DMS79 (cell line): Measurements from ENCODE around the gene KBTBD7.
A peak's percentile ranks its signal among the peaks of the same experiment; 100 is the strongest.

ENCODE experiments used
- DNase-seq: peaks from one replicate; lab custom pipeline; 2025; lab: John Stamatoyannopoulos, UW

Gene KBTBD7

DNA sequence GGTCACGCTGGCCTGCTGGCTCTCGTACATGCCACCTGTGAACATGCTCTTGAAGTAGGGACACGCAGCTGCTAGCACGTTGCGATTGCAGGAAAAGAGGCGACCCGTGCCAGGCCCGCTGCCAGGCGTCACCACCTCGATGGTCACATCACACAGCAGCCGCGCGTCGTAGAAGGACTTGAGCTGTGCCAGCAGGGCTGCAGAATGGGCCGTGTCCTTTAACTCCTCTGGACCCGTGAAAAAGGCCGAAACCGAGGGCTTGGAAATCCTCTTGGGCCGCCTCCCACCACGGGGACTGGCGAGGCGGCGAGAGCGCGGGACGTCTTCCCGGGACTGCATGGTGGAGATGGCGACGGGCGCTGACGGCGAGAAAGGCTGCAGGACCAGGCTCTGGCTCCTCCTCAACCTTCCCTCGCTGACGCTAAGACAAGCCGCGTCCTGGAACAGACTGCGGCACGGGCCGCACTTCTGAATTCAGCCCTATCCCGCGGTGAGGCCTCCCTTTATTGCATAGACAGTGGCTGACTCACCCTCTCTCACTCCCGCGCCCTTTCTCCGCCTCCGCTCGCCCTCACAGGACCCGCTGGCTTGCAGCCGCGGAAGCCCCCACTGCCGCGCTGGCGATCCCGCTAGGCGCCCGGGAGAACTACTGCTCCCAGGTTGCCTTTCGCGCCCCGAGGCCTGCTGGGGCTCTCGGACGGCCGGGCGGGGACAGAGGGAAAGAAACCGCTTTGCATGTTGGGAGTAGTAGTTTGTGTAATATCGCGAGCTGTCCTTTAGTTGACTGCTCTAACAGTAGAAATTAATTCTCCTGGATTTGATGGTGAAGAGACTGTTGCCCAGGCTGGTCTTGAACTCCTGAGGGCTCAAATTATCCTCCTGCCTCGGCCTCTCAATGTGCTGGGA is at the start of gene KBTBD7:
Gene KBTBD7 (minus strand): TSS at position 651 of the 906 bp plus-strand sequence. CDS start 312 bp downstream, at position 339.
- peak; percentile 81 for DNase-seq

DNA sequence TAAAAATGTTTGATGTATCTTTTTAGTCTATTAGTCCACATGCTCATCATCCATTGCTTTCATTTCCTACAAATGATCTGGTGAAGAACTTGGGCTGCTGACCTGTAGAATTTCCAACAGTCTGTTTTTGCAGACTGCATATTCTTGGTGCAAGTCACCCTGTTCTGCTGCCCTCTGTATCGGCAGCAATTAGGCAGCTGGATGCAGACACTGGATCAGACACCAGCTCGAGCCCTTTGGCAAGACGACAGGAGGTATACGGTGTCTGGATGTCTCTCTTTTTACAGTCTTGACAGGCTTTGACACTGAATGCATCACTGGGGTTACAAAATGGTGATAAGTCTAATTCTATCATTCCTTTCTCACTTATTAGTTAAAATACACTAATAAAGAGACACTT is 47.3 kb upstream of the KBTBD7 start:
- no peak for DNase-seq

- no peak for DNase-seq
Measured at GRCh38 chr13:41236369-41236768, 42.0 kb upstream of the KBTBD7 start.

DNA sequence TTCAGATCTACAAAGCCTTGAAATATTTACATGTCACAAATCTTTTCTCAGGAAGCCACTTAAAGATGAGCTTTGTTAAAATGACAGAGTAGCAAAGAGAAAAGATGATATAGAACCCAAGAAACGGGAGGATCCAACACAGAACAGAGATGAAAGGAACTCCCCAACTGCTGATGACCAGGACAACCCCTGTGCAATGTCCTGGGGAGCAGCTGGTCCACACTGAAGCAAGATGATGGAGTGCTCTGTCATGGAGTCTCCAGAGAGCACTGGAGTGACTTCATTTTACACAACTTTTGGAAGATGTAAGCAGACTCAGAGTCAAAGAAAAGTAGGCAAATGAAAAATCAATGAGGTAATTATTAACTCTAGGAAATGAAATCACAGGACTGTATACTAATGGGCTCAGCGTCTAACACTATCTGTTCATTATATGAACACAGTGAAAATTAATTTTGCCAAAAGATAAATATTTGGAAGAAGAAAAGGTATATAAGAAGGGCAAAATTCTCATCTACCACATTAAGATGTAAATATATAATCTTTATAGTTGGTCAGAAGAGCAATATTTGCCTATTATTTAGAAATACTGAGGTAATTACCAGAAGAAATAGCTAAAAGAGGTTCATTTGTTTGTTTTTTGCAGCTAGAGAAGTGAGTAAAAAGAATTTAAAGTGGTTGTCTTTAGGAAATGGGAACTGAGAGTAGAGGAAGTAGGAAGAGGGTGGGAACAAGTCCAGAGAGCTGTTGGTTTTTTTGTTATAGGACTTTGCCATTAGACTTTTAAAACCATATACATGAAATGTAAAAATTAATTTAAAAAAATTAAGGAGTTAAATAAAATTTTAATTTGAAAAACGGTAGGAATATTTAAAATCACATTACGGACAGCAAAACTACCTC is 38.5 kb upstream of the KBTBD7 start:
- DNase-seq = no peak

GRCh38 chr13:41231786-41232185 is 37.4 kb upstream of the KBTBD7 start:
- peak; percentile 3 for DNase-seq

- no peak for DNase-seq
Measured at GRCh38 chr13:41231025-41231677, 36.8 kb upstream of the KBTBD7 start.

DNA sequence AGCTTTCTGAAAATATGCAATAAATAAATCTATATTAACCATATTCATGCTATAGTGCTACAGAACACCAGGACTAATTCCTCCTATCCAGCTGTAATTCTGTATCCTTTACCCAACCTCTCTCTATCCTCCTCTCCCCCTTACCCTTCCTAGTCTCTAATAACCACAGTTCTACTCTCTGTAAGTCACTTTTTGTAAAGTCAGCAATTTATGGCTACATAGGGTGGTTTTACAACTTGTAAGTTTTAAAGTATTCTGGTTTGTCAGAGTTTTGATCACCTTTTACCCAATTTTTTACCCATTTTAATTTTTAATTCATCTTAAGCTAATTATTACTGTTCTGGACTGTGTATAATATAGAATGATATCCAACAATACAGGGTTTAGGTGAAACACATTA is 35.0 kb upstream of the KBTBD7 start:
- DNase-seq = no peak

DNA sequence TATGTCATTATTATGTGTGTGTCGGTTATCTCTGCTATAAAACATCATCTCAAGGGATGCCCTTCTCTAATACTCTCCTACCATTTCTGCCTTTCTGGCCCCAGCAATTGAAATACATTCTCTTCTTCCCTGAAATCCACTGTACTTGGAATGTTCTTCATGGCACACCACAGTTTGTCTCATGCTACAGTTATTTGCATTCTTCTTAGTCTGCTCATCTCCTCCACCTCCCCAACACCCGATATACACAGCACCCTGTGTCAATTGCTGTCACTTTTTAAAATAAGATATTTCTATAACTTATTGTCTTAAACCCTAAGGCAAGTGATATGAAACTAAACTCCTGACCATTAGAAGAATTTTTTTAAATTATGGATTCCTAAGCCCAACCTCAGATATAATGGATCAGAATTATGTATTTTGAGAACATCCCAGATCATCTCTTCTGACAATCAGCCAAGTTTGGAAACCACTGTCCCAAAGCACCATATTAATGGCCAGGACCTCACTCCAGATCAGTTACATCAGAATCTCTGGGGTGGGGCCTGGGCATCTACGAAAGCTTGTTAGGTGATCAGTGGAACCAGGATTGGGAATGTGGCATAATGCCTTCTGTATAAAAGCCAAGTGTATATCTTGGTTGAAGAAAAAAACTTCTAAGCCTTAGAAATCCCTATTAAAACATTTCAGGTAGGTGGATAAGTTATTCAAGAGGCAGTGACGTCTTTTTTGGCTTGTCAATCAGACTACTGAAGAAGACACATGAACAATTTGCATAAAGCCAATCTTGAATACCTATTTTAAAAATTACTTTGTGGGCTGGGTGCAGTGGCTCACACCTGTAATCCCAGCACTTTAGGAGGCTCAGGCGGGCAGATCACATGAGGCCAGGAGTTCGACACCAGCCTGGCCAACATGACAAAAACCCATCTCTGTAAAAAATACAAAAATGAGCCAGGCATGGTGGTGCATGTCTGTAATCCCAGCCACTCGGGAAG is 30.0 kb upstream of the KBTBD7 start:
- DNase-seq = no peak

GRCh38 chr13:41222259-41222852 is 28.0 kb upstream of the KBTBD7 start:
- DNase-seq = no peak

DNA sequence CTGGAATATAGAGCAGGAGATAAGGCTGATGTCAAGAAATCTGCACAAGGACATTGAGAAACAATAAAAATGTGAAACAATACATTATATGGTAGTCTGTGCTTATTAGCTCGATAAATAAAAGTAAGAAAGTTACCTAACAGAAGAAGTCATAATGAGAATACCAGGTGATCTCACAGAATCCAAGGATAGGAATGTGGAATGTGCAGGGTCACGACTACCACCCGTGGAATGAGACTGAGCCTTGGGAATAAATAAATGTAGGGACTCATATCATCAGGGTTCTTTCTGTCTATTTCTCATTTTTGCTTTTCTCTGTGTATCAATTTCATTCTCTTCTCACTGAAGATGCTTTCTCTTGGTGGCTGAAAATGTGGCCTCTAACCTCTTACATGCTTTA is 26.0 kb upstream of the KBTBD7 start:
- no peak for DNase-seq

GRCh38 chr13:41216160-41216559 is 21.8 kb upstream of the KBTBD7 start:
- DNase-seq = no peak

DNA sequence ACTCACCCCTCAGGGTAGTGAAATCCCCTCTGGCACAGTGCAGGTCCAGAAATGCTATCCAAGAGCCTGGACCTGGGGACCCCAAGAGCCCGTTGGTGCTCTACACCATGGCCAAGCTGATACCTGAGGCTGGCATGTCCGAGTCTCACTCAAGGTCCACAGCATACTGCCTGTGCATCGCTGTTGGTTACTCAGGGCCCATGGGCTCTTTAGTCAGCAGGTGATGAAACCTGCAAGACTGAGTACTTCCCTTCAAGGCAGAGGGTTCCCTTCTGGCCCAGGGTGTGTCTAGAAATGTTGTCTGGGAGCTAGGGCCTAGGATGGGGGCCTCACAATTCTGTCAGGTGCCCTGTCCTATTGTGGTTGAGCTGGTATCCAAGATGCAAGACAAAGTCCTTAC is 19.6 kb upstream of the KBTBD7 start:
- DNase-seq = no peak

DNA sequence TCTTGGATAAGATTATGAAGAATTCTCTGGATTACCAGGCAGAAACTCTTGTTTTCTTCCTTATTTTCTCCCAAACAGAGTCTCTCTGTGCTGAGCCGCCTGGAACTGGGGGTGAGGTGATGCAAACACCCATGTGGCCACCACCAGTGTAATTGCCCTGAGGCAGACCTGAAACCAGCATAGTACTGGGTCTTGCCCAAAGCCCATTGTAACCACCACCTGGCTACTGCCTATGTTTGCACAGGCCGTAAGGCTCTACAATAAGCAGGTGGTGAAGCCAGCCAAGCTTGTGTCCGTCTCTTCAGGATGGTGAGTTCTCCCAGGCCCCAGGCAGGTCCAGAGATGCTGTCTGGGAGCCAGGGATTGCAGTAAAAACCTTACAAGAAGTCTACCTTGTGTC is 18.9 kb upstream of the KBTBD7 start:
- no peak for DNase-seq

- DNase-seq = no peak
Measured at GRCh38 chr13:41212881-41213280, 18.5 kb upstream of the KBTBD7 start.

- DNase-seq = no peak
Measured at GRCh38 chr13:41211062-41211461, 16.7 kb upstream of the KBTBD7 start.

- DNase-seq = no peak
Measured at GRCh38 chr13:41206467-41206866, 12.1 kb upstream of the KBTBD7 start.

DNA sequence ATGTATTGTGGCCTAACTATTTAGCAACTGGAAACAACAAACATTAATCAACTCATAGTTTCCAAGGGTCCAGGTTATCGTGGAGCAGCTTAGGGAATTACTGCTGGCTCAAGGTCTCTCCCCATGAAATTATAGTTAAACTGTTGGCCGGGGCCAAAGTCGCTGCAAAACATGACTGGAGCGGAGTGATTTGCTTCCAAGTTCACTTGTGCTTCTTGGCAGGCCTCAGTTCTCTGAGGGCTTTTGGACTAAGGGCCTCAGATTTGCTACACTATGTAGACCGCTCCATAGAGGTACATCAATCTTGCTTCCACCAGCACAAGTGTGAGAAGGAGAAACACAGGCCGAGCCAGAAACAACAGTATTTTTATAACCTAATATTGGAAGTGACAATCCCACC is 9.4 kb upstream of the KBTBD7 start:
- DNase-seq = no peak

GRCh38 chr13:41200126-41200525 is 5.8 kb upstream of the KBTBD7 start:
- no peak for DNase-seq

GRCh38 chr13:41199526-41199925 is 5.2 kb upstream of the KBTBD7 start:
- DNase-seq = peak; percentile 67

GRCh38 chr13:41199079-41199478 is 4.7 kb upstream of the KBTBD7 start:
- no peak for DNase-seq

- DNase-seq = no peak
Measured at GRCh38 chr13:41196620-41197019, 2.3 kb upstream of the KBTBD7 start.
